HG02798 (cell line): ENCODE measurements around the gene CNOT8.
"Not testable (repeated sequence)": the region's sequence is repeated elsewhere in the genome, so short reads cannot be mapped to it uniquely, and the experiment has no call there.

Experiments
- ATAC-seq: cut with Tn5 transposase; IDR thresholded peaks from one replicate; pipeline ENCODE4 v1.9.1; 2021; ENCODE audit warnings: mild to moderate bottlenecking; ENCODE audit not compliant: unreplicated experiment, poor library complexity

The CNOT8 gene

DNA sequence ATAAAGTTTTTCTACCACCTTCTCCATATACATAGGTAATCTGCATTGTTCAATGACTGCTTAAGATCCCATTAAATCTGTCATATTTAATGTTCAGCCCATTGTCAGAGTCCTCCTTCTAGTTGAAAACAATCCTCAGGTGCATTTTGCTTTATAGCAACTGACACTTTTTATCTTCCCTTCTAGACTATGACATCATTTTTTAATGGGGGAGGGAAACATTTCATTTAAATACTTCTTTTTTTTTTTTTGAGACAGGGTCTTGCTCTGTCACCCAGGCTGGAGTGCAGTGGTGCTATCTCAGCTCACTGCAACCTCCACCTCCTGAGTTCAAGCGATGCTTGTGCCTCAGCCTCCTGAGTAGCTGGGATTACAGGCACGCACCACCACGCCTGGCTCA, 25.6 kb upstream of the CNOT8 start:
- ATAC-seq, result not testable (repeated sequence)

- ATAC-seq, result no peak
Measured at GRCh38 chr5:154834053-154834452, 24.4 kb upstream of the CNOT8 start.

DNA sequence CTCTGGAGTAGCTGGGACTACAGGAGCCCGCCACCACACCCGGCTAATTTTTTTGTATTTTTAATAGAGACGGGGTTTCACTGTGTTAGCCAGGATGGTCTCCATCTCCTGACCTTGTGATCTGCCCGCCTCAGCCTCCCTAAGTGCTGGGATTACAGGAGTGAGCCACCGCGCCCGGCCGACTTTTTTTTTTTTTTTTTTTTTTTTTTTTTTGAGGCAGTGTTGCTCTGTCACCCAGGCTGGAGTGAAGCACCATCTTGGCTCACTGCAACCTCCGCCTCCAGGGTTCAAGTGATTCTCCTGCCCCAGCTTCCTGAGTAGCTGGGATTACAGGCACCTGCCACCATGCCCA, 22.8 kb upstream of the CNOT8 start:
- not testable (repeated sequence) for ATAC-seq

DNA sequence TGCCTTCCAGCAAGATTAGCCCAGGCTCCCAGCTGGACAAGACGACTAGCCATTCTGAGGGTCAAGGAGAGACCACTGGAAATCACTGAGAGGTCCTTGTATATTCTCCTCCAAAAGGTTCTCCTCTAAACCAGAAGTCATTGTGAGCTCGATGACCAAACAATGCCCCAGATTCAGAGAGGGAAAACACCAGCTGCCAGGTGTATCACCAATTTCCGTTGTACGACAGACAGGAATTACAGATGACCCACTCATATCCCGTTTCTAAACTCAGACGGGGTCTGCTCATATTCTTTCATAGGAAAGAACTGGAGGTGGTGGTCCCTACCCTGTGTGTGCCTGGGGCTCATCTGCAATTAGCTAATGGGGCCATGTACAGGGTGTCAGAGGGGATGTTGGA, 22.2 kb upstream of the CNOT8 start:
- no peak for ATAC-seq

DNA sequence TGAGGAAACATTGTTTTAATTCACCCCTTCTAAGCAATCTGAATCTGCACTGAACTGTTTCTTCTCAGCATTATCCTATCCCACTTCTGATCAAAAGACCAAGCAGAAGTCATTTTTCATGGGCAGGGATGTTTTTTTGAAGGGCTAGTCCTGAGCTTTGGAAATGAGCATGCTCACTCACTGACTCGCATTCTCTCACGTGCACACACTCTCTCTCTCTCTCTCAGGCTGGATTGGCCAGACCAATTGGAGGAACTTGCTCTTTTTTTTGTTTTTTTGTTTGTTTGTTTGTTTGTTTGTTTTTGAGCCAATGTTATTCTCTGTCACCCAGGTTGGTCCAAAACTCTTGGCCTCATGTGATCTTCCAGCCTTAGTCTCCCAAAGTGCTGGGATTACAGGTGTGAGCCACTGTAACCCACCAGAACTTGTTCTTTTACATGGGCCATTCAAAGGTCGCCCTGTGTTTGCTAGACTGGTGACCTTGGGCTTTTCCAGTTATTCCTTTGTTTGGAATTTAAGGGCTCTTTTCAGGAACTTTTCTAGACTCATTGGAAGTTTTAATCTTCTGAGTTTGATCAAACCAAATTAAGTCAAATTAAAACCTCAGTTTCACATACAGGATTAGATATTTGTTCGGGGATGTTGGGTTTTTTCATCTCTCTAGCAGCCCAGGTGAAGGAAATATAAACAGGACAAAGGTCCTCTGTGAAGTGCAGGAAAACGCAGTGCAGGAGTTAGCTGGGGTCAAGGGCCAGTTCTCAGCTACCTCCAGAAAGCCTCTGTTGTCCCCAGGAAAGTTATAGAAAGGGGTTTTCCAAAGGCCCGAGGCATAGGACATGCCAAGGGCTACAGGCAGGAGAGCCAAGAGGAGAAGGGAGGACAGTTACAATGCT, 21.2 kb upstream of the CNOT8 start:
- no peak for ATAC-seq

DNA sequence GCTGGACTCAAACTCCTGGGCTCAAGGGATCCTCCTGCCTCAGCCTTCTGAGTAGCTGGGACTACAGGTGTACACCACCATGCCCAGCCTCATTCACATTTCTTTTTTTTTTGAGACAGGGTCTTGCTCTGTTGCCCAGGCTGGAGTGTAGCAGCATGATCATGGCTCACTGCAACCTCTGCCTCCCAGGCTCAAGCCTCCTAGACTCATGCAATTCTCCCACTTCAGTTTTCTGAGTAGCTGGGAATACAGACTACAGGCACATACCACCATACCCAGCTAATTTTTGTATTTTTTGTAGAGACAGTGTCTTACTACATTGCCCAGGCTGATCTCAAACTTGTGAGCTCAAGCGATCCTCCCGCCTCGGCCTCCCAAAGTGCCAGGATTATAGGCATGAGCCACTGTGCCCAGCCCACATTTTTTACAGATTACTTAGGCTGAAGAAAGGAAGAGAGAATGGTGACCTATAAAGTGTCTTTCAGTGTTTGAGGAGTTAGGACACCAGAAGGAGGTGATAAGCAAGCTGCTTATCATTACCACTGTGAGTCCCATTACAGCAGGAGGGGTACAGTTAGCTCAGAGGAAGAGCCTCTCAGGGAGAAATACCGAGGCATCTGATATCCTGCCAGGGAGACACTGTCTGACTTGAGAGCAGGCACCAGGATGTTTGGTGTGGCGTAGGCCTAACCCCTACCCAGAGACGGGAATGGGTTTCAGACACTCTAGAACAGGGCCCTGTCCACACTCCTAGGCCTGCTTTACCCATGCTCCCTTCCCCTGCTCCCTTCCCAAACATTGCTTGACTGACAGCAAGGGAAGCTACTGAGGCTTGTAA, 17.8 kb upstream of the CNOT8 start:
- no peak for ATAC-seq

DNA sequence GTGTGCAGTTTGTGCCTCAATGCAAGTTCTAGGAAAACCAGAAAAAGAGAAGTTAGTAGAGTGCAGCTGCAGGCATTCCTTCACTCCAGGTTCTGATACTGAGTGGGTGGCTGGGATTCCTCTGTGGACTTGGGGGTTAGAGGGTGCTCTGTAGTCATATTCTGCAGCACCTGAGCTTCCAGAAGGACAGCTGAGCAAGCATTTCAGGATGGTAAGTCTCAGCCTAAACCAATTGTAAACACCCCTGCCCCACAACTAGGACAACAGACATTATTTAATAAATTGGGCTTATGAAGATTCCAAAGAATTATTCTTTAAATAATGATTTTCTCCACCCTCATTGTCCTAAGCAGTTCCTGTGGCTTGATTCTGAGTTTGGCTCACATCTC, 17.2 kb upstream of the CNOT8 start:
- no peak for ATAC-seq

- no peak for ATAC-seq
Measured at GRCh38 chr5:154842689-154843530, 15.5 kb upstream of the CNOT8 start.

GRCh38 chr5:154844809-154845208, 13.6 kb upstream of the CNOT8 start:
- ATAC-seq, result no peak

DNA sequence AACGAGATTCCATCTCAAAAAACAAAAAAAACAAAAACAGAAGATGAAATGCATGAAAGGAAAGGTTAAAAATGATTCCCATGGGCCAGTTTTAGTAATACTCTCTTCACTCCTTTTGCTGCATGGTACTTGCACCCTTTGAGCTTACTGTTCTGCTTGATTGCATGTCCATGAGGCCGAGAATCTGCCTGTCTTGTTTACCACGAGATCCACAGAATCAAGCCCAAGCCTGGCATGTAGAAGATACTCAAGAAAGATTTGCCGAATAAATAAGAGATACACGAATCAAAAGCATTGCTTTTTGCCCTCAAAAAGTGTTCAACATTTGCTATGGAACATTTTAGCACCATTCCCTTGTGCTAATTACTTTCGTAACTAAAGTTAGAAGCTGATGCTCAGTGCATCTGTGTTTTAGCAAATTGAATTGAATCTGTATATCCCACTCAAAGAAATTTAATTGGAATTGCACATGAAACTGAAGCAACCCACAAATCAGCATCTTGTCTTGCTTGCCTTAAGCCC, 9.1 kb upstream of the CNOT8 start:
- no peak for ATAC-seq

GRCh38 chr5:154849791-154850201, 8.6 kb upstream of the CNOT8 start:
- no peak for ATAC-seq

DNA sequence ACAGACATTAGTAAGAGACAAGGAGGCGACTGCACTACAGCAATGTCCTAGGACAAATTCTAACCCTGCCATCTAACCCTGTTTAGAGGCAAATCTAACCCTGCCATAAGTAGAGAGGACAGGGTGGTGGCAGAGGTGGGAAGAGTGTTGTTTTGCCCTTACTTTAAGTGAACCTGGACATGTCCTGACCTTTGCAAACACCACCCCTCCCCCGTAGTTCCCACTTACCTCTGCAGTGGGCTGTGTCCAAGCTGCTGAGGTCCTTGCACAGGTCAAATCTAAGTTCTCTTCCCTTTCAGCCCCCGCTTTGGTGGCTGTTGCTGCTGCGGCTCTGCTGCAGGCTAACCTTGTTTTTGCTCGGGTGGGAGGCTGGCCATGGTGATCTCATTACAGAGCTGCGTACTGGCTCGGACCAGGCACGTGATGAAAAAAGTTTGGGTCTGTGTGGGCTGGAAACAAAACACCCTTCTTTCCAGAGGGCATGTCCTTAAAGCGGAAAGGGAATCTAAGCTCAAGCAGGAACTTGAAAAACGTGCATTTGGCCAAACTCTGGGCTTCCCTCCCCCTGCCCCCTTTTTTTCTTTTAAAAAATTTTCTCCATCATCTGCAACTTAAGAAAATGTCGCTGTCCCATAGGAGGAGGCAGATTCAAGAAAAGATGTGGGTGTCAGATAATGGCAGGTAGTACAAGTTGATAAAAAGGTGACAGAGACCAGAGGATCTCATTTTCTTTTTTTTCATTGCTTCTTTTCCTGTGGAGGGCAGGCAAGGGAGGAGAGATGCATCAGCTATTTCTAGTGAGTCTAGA, 8.0 kb upstream of the CNOT8 start, which contains the start of gene FAXDC2:
FAXDC2 (minus strand) TSS at position 349 of the 808 bp plus-strand sequence. CDS start 12,425 bp downstream, outside the sequence.
- no peak for ATAC-seq

DNA sequence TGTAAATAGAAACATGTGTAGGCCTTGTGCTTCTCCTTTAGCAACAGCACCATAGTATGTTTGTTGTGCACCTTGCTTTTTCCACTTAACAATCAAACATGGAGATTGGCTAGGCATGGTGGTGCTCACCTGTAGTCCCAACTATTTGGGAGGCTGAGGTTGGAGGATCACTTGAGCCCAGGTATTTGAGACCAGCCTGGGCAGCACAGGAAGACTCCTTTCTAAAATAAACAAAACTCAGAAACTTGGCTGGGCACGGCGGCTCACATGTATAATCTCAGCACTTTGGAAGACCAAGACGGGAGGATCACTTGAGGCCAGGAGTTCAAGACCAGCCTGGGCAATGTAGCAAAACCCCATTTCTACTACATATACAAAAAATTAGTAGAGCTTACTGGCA, 7.1 kb upstream of the CNOT8 start:
- ATAC-seq, result no peak

- peak; percentile 66 for ATAC-seq
Measured at GRCh38 chr5:154857530-154858296, 714 bp upstream of the CNOT8 start.

DNA sequence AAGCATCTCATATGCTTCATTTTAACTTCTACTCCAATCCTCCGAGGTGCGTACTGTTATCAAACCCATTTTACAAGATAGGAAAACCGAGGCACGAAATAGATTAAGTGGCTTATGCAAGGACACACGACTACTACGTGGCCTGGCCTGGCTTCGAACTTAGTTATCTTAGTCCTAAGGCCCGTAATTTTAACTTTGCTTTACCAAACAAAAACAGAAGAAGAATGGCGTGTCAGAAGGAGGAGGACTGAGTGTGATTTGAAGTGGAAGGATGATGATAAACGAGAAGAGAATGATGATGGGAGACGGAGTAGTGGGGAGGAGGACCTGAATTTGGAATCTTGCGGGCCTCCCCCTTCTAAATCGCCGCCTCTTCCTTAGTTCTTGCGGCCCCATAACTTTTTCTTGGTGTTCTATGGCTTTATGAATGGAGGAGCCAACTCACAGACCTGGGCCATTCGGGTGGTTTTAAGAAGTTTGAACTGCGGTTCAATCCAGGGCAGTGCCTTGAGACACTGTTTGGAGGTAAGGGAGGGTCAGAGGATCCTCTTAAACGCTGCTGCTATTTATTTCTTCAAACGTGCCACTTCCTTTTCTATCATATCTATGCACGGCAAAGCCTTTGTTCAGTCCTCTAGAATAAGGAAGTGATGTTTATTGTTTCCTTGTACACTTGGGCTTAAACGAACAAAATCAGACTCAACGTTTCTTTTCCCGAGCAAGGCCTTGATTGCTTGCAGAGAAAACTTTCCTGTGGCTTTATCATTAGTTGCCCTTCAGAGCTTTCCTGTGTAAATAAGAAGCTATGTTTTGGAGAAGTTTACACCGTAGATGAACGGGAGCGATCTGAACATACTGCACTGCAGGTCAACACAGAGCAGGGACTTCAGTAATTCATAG, 795 bp downstream of the CNOT8 start:
- no peak for ATAC-seq

- no peak for ATAC-seq
Measured at GRCh38 chr5:154860123-154860522, 1.7 kb downstream of the CNOT8 start.

DNA sequence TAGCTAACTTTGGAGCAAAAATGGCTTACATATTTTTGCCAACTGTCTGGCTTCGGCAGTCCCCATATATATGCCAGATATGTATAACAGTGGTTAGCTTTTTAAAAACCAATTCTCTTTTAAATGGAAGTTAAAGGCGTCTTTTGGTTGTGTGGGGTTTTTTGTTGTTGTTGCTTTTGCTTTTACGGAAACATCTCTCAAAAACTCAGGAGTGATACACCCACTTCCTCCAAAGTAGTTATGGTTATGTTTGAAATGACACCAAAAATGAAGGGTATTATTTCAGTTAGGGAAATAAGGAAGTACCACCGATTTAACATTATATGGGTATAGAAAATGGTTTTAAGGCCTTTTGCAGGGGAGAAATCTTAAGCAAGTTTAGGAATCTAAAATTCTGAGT, 2.3 kb downstream of the CNOT8 start:
- ATAC-seq, result no peak

- ATAC-seq, result no peak
Measured at GRCh38 chr5:154861946-154862345, 3.5 kb downstream of the CNOT8 start.
